DND-41 (cell line): ENCODE results near the gene SGO1.

Source experiments
- ATAC-seq: fragments of 200-7000 bp; cut with Tn5 transposase; 3 replicates; pipeline ENCODE4 v1.9.1; 2021; ENCODE audit warnings: low read depth; ENCODE audit not compliant: insufficient read depth
- DNase-seq: peaks from one replicate; pipeline ENCODE4 v3.0.0-alpha.2; 2020
- H2AFZ ChIP-seq: 2 replicates; pipeline ENCODE4 v1.6.0; 2012; ENCODE audit warnings: low read depth, low read length
- H3K27ac ChIP-seq: 2 replicates; pipeline ENCODE4 v1.5.1; 2012; ENCODE audit warnings: low read length, inconsistent platforms
- H3K27me3 ChIP-seq: fragments of 200-600 bp; sonication (generic); 2 replicates; pipeline ENCODE4 v1.6.0; 2012; ENCODE audit warnings: low read length, mild to moderate bottlenecking, inconsistent platforms; ENCODE audit not compliant: insufficient read depth, poor library complexity
- H3K36me3 ChIP-seq: 2 replicates; pipeline ENCODE4 v1.5.1; 2012; ENCODE audit warnings: low read length, inconsistent platforms; ENCODE audit not compliant: insufficient read depth
- H3K4me1 ChIP-seq: 2 replicates; pipeline ENCODE4 v1.5.1; 2012; ENCODE audit warnings: mild to moderate bottlenecking, low read length; ENCODE audit not compliant: insufficient read depth
- H3K4me2 ChIP-seq: 2 replicates; pipeline ENCODE4 v1.6.0; 2012; ENCODE audit warnings: mild to moderate bottlenecking, moderate library complexity, low read length, inconsistent platforms; ENCODE audit not compliant: insufficient read depth
- H3K4me3 ChIP-seq, 2 experiments: fragments of 200-600 bp in 1 of 2; shearing (Covaris generic) in 1 of 2; 2 replicates each; pipeline ENCODE4 v1.5.1; 2012 to 2016; ENCODE audit warnings: inconsistent platforms in 2 of 2, low read length in 2 of 2, mild to moderate bottlenecking in 2 of 2, low read depth in 1 of 2, moderate library complexity in 1 of 2
- H3K79me2 ChIP-seq: 2 replicates; pipeline ENCODE4 v1.6.0; 2012; ENCODE audit warnings: low read length, inconsistent platforms; ENCODE audit not compliant: insufficient read depth
- H3K9ac ChIP-seq: 2 replicates; pipeline ENCODE4 v1.6.0; 2012; ENCODE audit warnings: low read depth, mild to moderate bottlenecking, inconsistent platforms, low read length, moderate library complexity
- H3K9me3 ChIP-seq: 2 replicates; pipeline ENCODE4 v1.5.1; 2012; ENCODE audit warnings: low read length, moderate library complexity, mild to moderate bottlenecking, inconsistent platforms; ENCODE audit not compliant: insufficient read depth, severe bottlenecking
- H4K20me1 ChIP-seq: 2 replicates; pipeline ENCODE4 v1.6.0; 2012; ENCODE audit warnings: low read length; ENCODE audit not compliant: insufficient read depth
- CTCF ChIP-seq: IDR thresholded peaks from 2 replicates; pipeline ENCODE4 v1.5.1; 2012; ENCODE audit warnings: borderline replicate concordance, low read length, moderate library complexity, mild to moderate bottlenecking; ENCODE audit not compliant: poor library complexity, severe bottlenecking; ENCODE audit errors: extremely low read depth
- EZH2 ChIP-seq: IDR thresholded peaks from 3 replicates; pipeline ENCODE4 v1.6.1; 2012; ENCODE audit warnings: borderline replicate concordance, low read depth, mild to moderate bottlenecking, moderate library complexity, low read length, inconsistent platforms; ENCODE audit not compliant: severe bottlenecking

The SGO1 gene

GRCh38 chr3:20143519-20143918, 42.5 kb downstream of the SGO1 start:
- Histone ChIP-seq H2AFZ (no peak overlapping the region), H3K79me2 (no peaks in the 10 kb centered on the region), H3K9me3 (no peaks in the 10 kb centered on the region), H3K27me3 (no peaks in the 10 kb centered on the region), H3K36me3 (no peaks in the 10 kb centered on the region), H3K27ac (no peak overlapping the region), H3K4me3 (no peak overlapping the region), H3K4me1 (no peaks in the 10 kb centered on the region), H3K4me2 (no peak overlapping the region), H4K20me1 (no peaks in the 10 kb centered on the region), H3K9ac (no peak overlapping the region)
- TF ChIP-seq EZH2 (no peak), CTCF (no peak)
- DNase-seq: no peak
- no peak for ATAC-seq

DNA sequence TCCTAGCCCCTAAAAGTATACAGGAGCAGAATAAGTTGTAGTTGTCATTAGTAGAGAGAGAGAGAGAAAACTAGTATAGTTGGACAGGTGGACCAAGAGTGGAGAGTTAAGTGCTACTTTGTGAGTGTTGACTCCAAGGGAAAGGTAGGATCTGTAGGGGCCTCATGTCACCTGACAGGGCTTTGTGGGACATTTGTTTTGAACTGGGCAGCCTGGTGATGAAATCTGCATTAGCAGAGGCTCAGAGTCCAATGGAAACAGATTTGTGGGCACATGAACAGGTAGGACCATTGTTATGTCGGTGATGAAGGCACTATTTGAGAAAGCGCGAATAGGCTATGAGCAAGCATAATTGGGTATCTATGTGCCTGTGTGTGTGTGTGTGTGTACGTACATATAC, 43.5 kb downstream of the SGO1 start:
- Histone ChIP-seq H3K36me3 (no peaks in the 10 kb centered on the region), H3K9ac (no peak overlapping the region), H2AFZ (no peak overlapping the region), H3K79me2 (no peaks in the 10 kb centered on the region), H4K20me1 (no peaks in the 10 kb centered on the region), H3K4me2 (no peak overlapping the region), H3K4me3 (no peak overlapping the region), H3K27me3 (no peaks in the 10 kb centered on the region), H3K4me1 (no peaks in the 10 kb centered on the region), H3K27ac (no peak overlapping the region), H3K9me3 (no peaks in the 10 kb centered on the region)
- DNase-seq: no peak
- TF ChIP-seq EZH2 (no peak), CTCF (no peak)
- no peak for ATAC-seq

GRCh38 chr3:20141851-20142250, 44.2 kb downstream of the SGO1 start:
- no peak for TF ChIP-seq EZH2
- TF ChIP-seq CTCF: no peak
- Histone ChIP-seq H4K20me1 (no peaks in the 10 kb centered on the region), H3K36me3 (no peaks in the 10 kb centered on the region), H3K9me3 (no peaks in the 10 kb centered on the region), H3K27me3 (no peaks in the 10 kb centered on the region), H3K4me2 (no peak overlapping the region), H2AFZ (no peak overlapping the region), H3K27ac (no peak overlapping the region), H3K4me1 (no peaks in the 10 kb centered on the region), H3K79me2 (no peaks in the 10 kb centered on the region), H3K9ac (no peak overlapping the region), H3K4me3 (no peak overlapping the region)
- ATAC-seq (no peak), DNase-seq (no peak)

DNA sequence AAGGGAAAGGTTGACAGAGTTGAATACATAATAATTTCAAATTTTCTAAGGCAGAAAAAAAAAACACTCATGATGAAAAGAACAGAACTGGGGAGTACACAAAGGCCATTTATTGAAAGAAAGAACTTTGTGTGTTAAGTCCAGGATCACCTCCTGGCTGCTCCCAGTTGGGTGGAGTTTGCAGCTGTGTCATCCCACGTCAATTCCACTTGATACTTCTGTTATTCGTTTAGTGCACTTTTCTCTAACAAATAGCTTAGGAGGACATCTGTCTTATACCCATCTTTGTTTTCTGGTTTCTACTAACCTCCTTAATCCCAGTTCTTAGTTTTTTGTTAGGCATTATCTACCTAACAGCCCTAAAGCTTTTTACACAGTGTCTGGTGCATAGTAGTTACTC, 44.7 kb downstream of the SGO1 start:
- no peaks in the 10 kb centered on the region for H3K4me1 ChIP-seq
- H2AFZ ChIP-seq: no peak overlapping the region
- ATAC-seq (no peak), DNase-seq (no peak)
- no peaks in the 10 kb centered on the region for H3K79me2 ChIP-seq
- no peaks in the 10 kb centered on the region for H4K20me1 ChIP-seq
- no peak overlapping the region for H3K27ac ChIP-seq
- no peak overlapping the region for H3K4me2 ChIP-seq
- TF ChIP-seq CTCF: no peak
- no peak for TF ChIP-seq EZH2
- no peak overlapping the region for H3K4me3 ChIP-seq
- H3K9ac ChIP-seq: no peak overlapping the region
- H3K27me3 ChIP-seq: no peaks in the 10 kb centered on the region
- H3K36me3 ChIP-seq: no peaks in the 10 kb centered on the region
- no peaks in the 10 kb centered on the region for H3K9me3 ChIP-seq
